ENCODE results near the gene KIF7. TPM values are rescaled to one million over a fixed set of nuclear protein-coding genes. Genes with fewer than 3 reads are reported as not detected.

The KIF7 gene
- total RNA-seq, 1 donor from 2014 or later: 1.5 TPM

GRCh38 chr15:89633585-89633984 lies 21.7 kb downstream of the KIF7 start:
- TF ChIP-seq CTCF (IDR thresholded peaks at IDR 0.05): no peak
- no peak overlapping the region for H3K27ac ChIP-seq
- H3K36me3 ChIP-seq: peaks cover 23% of the 10 kb centered on the region
- intact Hi-C loops (cut with DNase I): no loop called here
- no peaks in the 10 kb centered on the region for H3K27me3 ChIP-seq (ENCODE audit: low read depth)
- DNase-seq (no peak), ATAC-seq (no peak)
- H3K9me3 ChIP-seq: no peaks in the 10 kb centered on the region
- no peak overlapping the region for H3K4me3 ChIP-seq
- H3K4me1 ChIP-seq: no peaks in the 10 kb centered on the region

GRCh38 chr15:89632563-89633430 lies 22.5 kb downstream of the KIF7 start:
- Histone ChIP-seq H3K27ac (no peak overlapping the region), H3K36me3 (peaks cover 28% of the 10 kb centered on the region), H3K27me3 (ENCODE audit: low read depth) (no peaks in the 10 kb centered on the region), H3K4me3 (no peak overlapping the region), H3K9me3 (no peaks in the 10 kb centered on the region), H3K4me1 (no peaks in the 10 kb centered on the region)
- TF ChIP-seq CTCF (IDR thresholded peaks at IDR 0.05): no peak
- DNase-seq: no peak
- intact Hi-C loops (cut with DNase I): no loop called here
- no peak for ATAC-seq

- H3K9me3 ChIP-seq: no peaks in the 10 kb centered on the region
- peaks cover 28% of the 10 kb centered on the region for H3K36me3 ChIP-seq
- no peak for DNase-seq
- ATAC-seq: peak in 1 of 2 donors; percentile 25
- no peaks in the 10 kb centered on the region for H3K4me1 ChIP-seq
- H3K27ac ChIP-seq: no peak overlapping the region
- no peak for TF ChIP-seq CTCF (IDR thresholded peaks at IDR 0.05)
- no peaks in the 10 kb centered on the region for H3K27me3 ChIP-seq (ENCODE audit: low read depth)
- intact Hi-C loops (cut with DNase I): no loop called here
- no peak overlapping the region for H3K4me3 ChIP-seq
Observed at GRCh38 chr15:89631902-89632264, 23.4 kb downstream of the KIF7 start.

GRCh38 chr15:89630974-89631901 lies 24.0 kb downstream of the KIF7 start:
- H3K9me3 ChIP-seq: no peaks in the 10 kb centered on the region
- no peak for ATAC-seq
- H3K4me3 ChIP-seq: no peak overlapping the region
- DNase-seq: no peak
- TF ChIP-seq CTCF (IDR thresholded peaks at IDR 0.05): no peak
- H3K27me3 ChIP-seq (ENCODE audit: low read depth): no peaks in the 10 kb centered on the region
- peaks cover 28% of the 10 kb centered on the region for H3K36me3 ChIP-seq
- no peaks in the 10 kb centered on the region for H3K4me1 ChIP-seq
- intact Hi-C loops (cut with DNase I): no loop called here
- no peak overlapping the region for H3K27ac ChIP-seq

- DNase-seq: no peak
- Histone ChIP-seq H3K27me3 (ENCODE audit: low read depth) (no peaks in the 10 kb centered on the region), H3K4me3 (no peak overlapping the region), H3K27ac (no peak overlapping the region), H3K36me3 (peaks cover 28% of the 10 kb centered on the region), H3K4me1 (no peaks in the 10 kb centered on the region), H3K9me3 (no peaks in the 10 kb centered on the region)
- intact Hi-C loops (cut with DNase I): no loop called here
- no peak for ATAC-seq
- no peak for TF ChIP-seq CTCF (IDR thresholded peaks at IDR 0.05)
Observed at GRCh38 chr15:89630260-89630659, 25.0 kb downstream of the KIF7 start.
